Panc1 (cell line): ENCODE data around the gene PGD. TPM values are rescaled to one million over a fixed set of nuclear protein-coding genes. Genes with fewer than 3 reads are reported as not detected.
A peak's percentile ranks its signal among the peaks of the same experiment; 100 is the strongest.

Experiments used
- ATAC-seq: fragments of 200-7000 bp; cut with Tn5 transposase; 2 replicates; pipeline ENCODE4 v1.9.1; 2020; ENCODE audit warnings: mild to moderate bottlenecking, moderate library complexity
- BruUV-seq: library from RNA; stranded (reverse); fragments of 400-500 nt; replicated peaks from 2 replicates; lab custom pipeline; 2021; lab: Mats Ljungman, UMichigan
- CTCF ChIA-PET: fragments of 300-600 bp; sonication (Branson Sonifier 250); formaldehyde crosslinking; loops from one replicate; lab custom pipeline; 2022; ENCODE audit warnings: antibody characterized with exemption; lab: Charles Lee
- POLR2A ChIA-PET: fragments of 300-600 bp; sonication (Branson Sonifier 250); formaldehyde crosslinking; loops from one replicate; lab custom pipeline; 2022; ENCODE audit warnings: antibody characterized with exemption; lab: Charles Lee
- DNase-seq: peaks from one replicate; pipeline ENCODE4 v3.0.0-alpha.2; 2010; ENCODE audit warnings: low read depth, low spot score
- H3K27ac ChIP-seq: 2 replicates; pipeline ENCODE4 v1.5.1; 2011; ENCODE audit warnings: mild to moderate bottlenecking, low read length, inconsistent platforms
- H3K27me3 ChIP-seq: fragments of 200-500 bp; sonication (Bioruptor generic); 2 replicates; pipeline ENCODE4 v1.6.0; 2014; ENCODE audit warnings: low read length, inconsistent platforms; ENCODE audit not compliant: control insufficient read depth, insufficient read depth
- H3K36me3 ChIP-seq: fragments of 200-500 bp; sonication (Bioruptor generic); 2 replicates; pipeline ENCODE4 v1.5.1; 2014; ENCODE audit warnings: inconsistent platforms, mild to moderate bottlenecking, low read length, moderate library complexity; ENCODE audit not compliant: control insufficient read depth, insufficient read depth
- H3K4me1 ChIP-seq: 2 replicates; pipeline ENCODE4 v1.5.1; 2011; ENCODE audit warnings: inconsistent platforms, mild to moderate bottlenecking, low read length, moderate library complexity; ENCODE audit not compliant: control insufficient read depth, insufficient read depth
- H3K4me3 ChIP-seq, 2 experiments: 2 replicates each; pipeline ENCODE4 v1.5.1; 2011 to 2012; ENCODE audit warnings: low read depth in 2 of 2, low read length in 2 of 2, mild to moderate bottlenecking in 2 of 2, inconsistent platforms in 1 of 2, moderate library complexity in 1 of 2
- H3K9me3 ChIP-seq: fragments of 200-500 bp; sonication (Bioruptor generic); 2 replicates; pipeline ENCODE4 v1.5.1; 2014; ENCODE audit warnings: low read depth, mild to moderate bottlenecking, inconsistent platforms, low read length, moderate library complexity; ENCODE audit not compliant: control insufficient read depth, insufficient read depth
- POLR2AphosphoS5 ChIP-seq: IDR thresholded peaks from 2 replicates; pipeline ENCODE4 v1.6.1; 2012; ENCODE audit warnings: mild to moderate bottlenecking, low read depth, low read length, moderate library complexity
- REST ChIP-seq, 2 experiments: IDR thresholded peaks; 2 replicates each; pipeline ENCODE4 v1.6.1; 2011 to 2012; ENCODE audit warnings: low read depth in 2 of 2, control low read depth in 1 of 2, low read length in 1 of 2, mild to moderate bottlenecking in 1 of 2, moderate library complexity in 1 of 2; ENCODE audit not compliant: insufficient read depth in 1 of 2
- SIN3A ChIP-seq: IDR thresholded peaks from 2 replicates; pipeline ENCODE4 v1.6.1; 2012; ENCODE audit warnings: low read depth, mild to moderate bottlenecking, low read length, moderate library complexity, borderline replicate concordance; ENCODE audit not compliant: insufficient read depth
- TCF7L2 ChIP-seq: IDR thresholded peaks from 2 replicates; pipeline ENCODE4 v1.6.1; 2011; ENCODE audit warnings: mild to moderate bottlenecking, low read depth, low read length, inconsistent platforms
- in situ Hi-C: cut with HindIII; loops from 2 replicates; pipeline ENCODE4 v1.10.0; 2016; ENCODE audit warnings: low sequenced_read_pairs, low pct_unique_long_range_greater_than_20kb
- intact Hi-C: fragments of 100-400 bp; cut with micrococcal nuclease; formaldehyde crosslinking; loops from one replicate; pipeline ENCODE4 v1.10.0; 2022; ENCODE audit not compliant: unreplicated experiment
- total RNA-seq: library from RNA; stranded (reverse); gene quantifications from one replicate; pipeline ENCODE4 v1.2.1, GENCODE V29; 2021; ENCODE audit not compliant: unreplicated experiment
- TF ChIP-seq, protein P1 (sequence below): fragments of 450-650 bp; IDR thresholded peaks from 2 replicates; pipeline ENCODE4 v1.5.1; 2017; ENCODE audit warnings: mild to moderate bottlenecking

PGD gene
- total RNA-seq, 1 experiment from 2014 or later, result 158 TPM

DNA sequence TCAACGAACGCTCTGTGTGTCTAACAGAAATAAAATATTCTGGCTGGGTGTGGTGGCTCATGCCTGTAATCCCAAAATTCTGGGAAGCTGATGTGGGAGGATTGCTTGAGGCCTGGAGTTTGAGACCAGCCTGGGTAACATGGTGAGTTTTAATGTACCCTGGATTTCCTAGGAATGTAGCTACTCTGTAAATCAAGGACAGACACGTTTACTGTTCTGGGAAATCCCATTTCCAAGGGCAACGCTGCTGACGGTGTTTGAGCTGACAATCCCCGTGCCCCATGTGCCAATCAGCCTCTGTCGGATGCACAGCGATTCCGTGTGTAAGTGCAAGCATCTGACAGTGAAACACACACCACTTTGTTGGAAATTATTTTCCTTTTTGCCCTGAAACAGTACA lies 59.0 kb downstream of the PGD start:
- ChIA-PET CTCF (interaction anchor here (0.6 kb wide), 1 partner anchor 821 kb away, joined by 4 read pairs; no protein-coding TSS in a partner anchor), POLR2A (interaction anchor here (0.7 kb wide), 1 partner anchor 675 kb away, joined by 5 read pairs; no protein-coding TSS in a partner anchor)

GRCh38 chr1:10459184-10459583 lies 60.3 kb downstream of the PGD start:
- DNase-seq (no peak), ATAC-seq (no peak)
- no peaks in the 10 kb centered on the region for H3K27me3 ChIP-seq
- H3K9me3 ChIP-seq, result no peaks in the 10 kb centered on the region
- no peak overlapping the region for H3K4me3 ChIP-seq
- in situ Hi-C loops (no loop called here), intact Hi-C loops (no loop called here)
- no peaks in the 10 kb centered on the region for H3K4me1 ChIP-seq
- POLR2A ChIA-PET, result no interaction called here
- TSS peak; percentile 66 for BruUV-seq
- H3K36me3 ChIP-seq, result peaks cover 7% of the 10 kb centered on the region; the same call in 1 of the 2 replicates
- CTCF ChIA-PET, result no interaction called here
- H3K27ac ChIP-seq, result no peak overlapping the region
- TF ChIP-seq POLR2AphosphoS5 (no peak), REST (IDR thresholded peaks at IDR 0.05; ENCODE audit: insufficient read depth in 1 of 2, low read depth in 2 of 2, low read length in 1 of 2) (no peak), TCF7L2 (no peak), SIN3A (no peak)
- TF ChIP-seq, protein P1, sequence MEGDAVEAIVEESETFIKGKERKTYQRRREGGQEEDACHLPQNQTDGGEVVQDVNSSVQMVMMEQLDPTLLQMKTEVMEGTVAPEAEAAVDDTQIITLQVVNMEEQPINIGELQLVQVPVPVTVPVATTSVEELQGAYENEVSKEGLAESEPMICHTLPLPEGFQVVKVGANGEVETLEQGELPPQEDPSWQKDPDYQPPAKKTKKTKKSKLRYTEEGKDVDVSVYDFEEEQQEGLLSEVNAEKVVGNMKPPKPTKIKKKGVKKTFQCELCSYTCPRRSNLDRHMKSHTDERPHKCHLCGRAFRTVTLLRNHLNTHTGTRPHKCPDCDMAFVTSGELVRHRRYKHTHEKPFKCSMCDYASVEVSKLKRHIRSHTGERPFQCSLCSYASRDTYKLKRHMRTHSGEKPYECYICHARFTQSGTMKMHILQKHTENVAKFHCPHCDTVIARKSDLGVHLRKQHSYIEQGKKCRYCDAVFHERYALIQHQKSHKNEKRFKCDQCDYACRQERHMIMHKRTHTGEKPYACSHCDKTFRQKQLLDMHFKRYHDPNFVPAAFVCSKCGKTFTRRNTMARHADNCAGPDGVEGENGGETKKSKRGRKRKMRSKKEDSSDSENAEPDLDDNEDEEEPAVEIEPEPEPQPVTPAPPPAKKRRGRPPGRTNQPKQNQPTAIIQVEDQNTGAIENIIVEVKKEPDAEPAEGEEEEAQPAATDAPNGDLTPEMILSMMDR, result no peak

More for the DNA sequence above, 59.0 kb downstream of the PGD start:
- H3K36me3 ChIP-seq, result peaks cover 5% of the 10 kb centered on the region; the same call in 1 of the 2 replicates
- H3K27me3 ChIP-seq, result no peaks in the 10 kb centered on the region
- in situ Hi-C loops (no loop called here), intact Hi-C loops (no loop called here)
- DNase-seq (no peak), ATAC-seq (no peak)
- no peak overlapping the region for H3K4me3 ChIP-seq
- H3K27ac ChIP-seq, result no peak overlapping the region
- BruUV-seq, result no TSS peak
- TF ChIP-seq REST (IDR thresholded peaks at IDR 0.05; ENCODE audit: insufficient read depth in 1 of 2, low read depth in 2 of 2, low read length in 1 of 2), result no peak
- TF ChIP-seq POLR2AphosphoS5, result 0 out of 2 replicates have a peak, but pooled peaks have one; percentile 39
- TF ChIP-seq, protein P1, result no peak
- no peak for TF ChIP-seq SIN3A
- no peak for TF ChIP-seq TCF7L2
- no peaks in the 10 kb centered on the region for H3K4me1 ChIP-seq
- no peaks in the 10 kb centered on the region for H3K9me3 ChIP-seq
